MM.1S (cell line): ENCODE data around the gene UTS2R.

Experiments
- DNase-seq: peaks from one replicate; pipeline ENCODE4 v3.0.0-alpha.2; 2015
- H2AFZ ChIP-seq: fragments of 300-600 bp; sonication (generic); 2 replicates; pipeline ENCODE4 v1.6.0; 2016; ENCODE audit warnings: antibody characterized with exemption, low read length
- H3F3A ChIP-seq: fragments of 300-600 bp; sonication (generic); 2 replicates; pipeline ENCODE4 v1.6.1; 2016; ENCODE audit warnings: mild to moderate bottlenecking, antibody characterized with exemption, low read length, moderate library complexity, mixed read lengths; ENCODE audit not compliant: insufficient read depth
- H3K27ac ChIP-seq: fragments of 300-600 bp; sonication (generic); 2 replicates; pipeline ENCODE4 v1.5.1; 2016; ENCODE audit warnings: mild to moderate bottlenecking, low read length
- H3K27me3 ChIP-seq: fragments of 300-600 bp; sonication (generic); replicated peaks from 2 replicates; pipeline ENCODE4 v1.6.0; 2016; ENCODE audit warnings: low read length; ENCODE audit not compliant: insufficient read depth
- H3K36me3 ChIP-seq: fragments of 300-600 bp; sonication (generic); replicated peaks from 2 replicates; pipeline ENCODE4 v1.6.1; 2016; ENCODE audit warnings: mild to moderate bottlenecking, low read length, mixed read lengths; ENCODE audit not compliant: insufficient read depth
- H3K4me1 ChIP-seq: fragments of 300-600 bp; sonication (generic); 2 replicates; pipeline ENCODE4 v1.6.1; 2016; ENCODE audit warnings: low read length, mixed read lengths
- H3K4me2 ChIP-seq: fragments of 300-600 bp; sonication (generic); 2 replicates; pipeline ENCODE4 v1.6.0; 2016; ENCODE audit warnings: low read depth, low read length
- H3K4me3 ChIP-seq: fragments of 300-600 bp; sonication (generic); 2 replicates; pipeline ENCODE4 v1.5.1; 2016; ENCODE audit warnings: low read length, mixed read lengths
- H3K79me2 ChIP-seq: fragments of 300-600 bp; sonication (generic); 2 replicates; pipeline ENCODE4 v1.6.1; 2016; ENCODE audit warnings: mixed run types, low read length, mixed read lengths
- H3K9ac ChIP-seq: fragments of 300-600 bp; sonication (generic); 2 replicates; pipeline ENCODE4 v1.6.1; 2016; ENCODE audit warnings: low read length, mixed read lengths
- H3K9me2 ChIP-seq: fragments of 300-600 bp; sonication (generic); replicated peaks from 2 replicates; pipeline ENCODE4 v1.6.1; 2016; ENCODE audit warnings: mild to moderate bottlenecking, low read length, mixed read lengths; ENCODE audit not compliant: insufficient read depth
- H3K9me3 ChIP-seq: fragments of 300-600 bp; sonication (generic); replicated peaks from 2 replicates; pipeline ENCODE4 v1.6.1; 2016; ENCODE audit warnings: mild to moderate bottlenecking, low read length, mixed read lengths; ENCODE audit not compliant: insufficient read depth
- H4K20me1 ChIP-seq: fragments of 300-600 bp; sonication (generic); 2 replicates; pipeline ENCODE4 v1.6.1; 2016; ENCODE audit warnings: mild to moderate bottlenecking, low read length, moderate library complexity, mixed read lengths; ENCODE audit not compliant: insufficient read depth
- CTCF ChIP-seq: fragments of 300-600 bp; sonication (generic); IDR thresholded peaks from 2 replicates; pipeline ENCODE4 v1.5.1; 2016; ENCODE audit warnings: antibody characterized with exemption, low read length, mixed read lengths
- EZH2 ChIP-seq: fragments of 300-600 bp; sonication (generic); optimal IDR thresholded peaks from 2 replicates; pipeline ENCODE3; 2017; ENCODE audit warnings: low read depth, mild to moderate bottlenecking, antibody characterized with exemption, low read length, mixed read lengths
- EZH2phosphoT487 ChIP-seq: fragments of 300-600 bp; sonication (generic); IDR thresholded peaks from 2 replicates; pipeline ENCODE4 v1.6.1; 2018; ENCODE audit warnings: antibody characterized with exemption, low read length

UTS2R gene

GRCh38 chr17:82339634-82340580 lies 31.7 kb upstream of the UTS2R start:
- Histone ChIP-seq H2AFZ (no peak overlapping the region), H3K36me3 (no peaks in the 10 kb centered on the region), H3K9ac (no peak overlapping the region), H3K9me3 (no peaks in the 10 kb centered on the region), H3K4me2 (no peak overlapping the region), H3K9me2 (no peaks in the 10 kb centered on the region), H3K4me1 (peaks cover 5% of the 10 kb centered on the region; the same call in 1 of the 2 replicates), H3K27ac (no peak overlapping the region), H4K20me1 (no peaks in the 10 kb centered on the region), H3K79me2 (no peaks in the 10 kb centered on the region), H3K4me3 (no peak overlapping the region), H3K27me3 (no peaks in the 10 kb centered on the region), H3F3A (peaks cover 13% of the 10 kb centered on the region)
- no peak for TF ChIP-seq EZH2
- TF ChIP-seq CTCF: no peak
- no peak for TF ChIP-seq EZH2phosphoT487
- DNase-seq: no peak

- no peaks in the 10 kb centered on the region for H3F3A ChIP-seq
- no peaks in the 10 kb centered on the region for H3K9me3 ChIP-seq
- H3K79me2 ChIP-seq: no peaks in the 10 kb centered on the region
- no peak overlapping the region for H3K9ac ChIP-seq
- H3K27ac ChIP-seq: no peak overlapping the region
- H3K4me2 ChIP-seq: no peak overlapping the region
- no peak overlapping the region for H2AFZ ChIP-seq
- no peak for TF ChIP-seq CTCF
- TF ChIP-seq EZH2phosphoT487: no peak
- TF ChIP-seq EZH2: no peak
- no peak overlapping the region for H3K4me3 ChIP-seq
- no peaks in the 10 kb centered on the region for H3K4me1 ChIP-seq
- no peaks in the 10 kb centered on the region for H4K20me1 ChIP-seq
- no peaks in the 10 kb centered on the region for H3K36me3 ChIP-seq
- no peaks in the 10 kb centered on the region for H3K9me2 ChIP-seq
- no peaks in the 10 kb centered on the region for H3K27me3 ChIP-seq
- DNase-seq: no peak
Observed at GRCh38 chr17:82342361-82343079, 29.0 kb upstream of the UTS2R start.

- no peak for TF ChIP-seq EZH2phosphoT487
- TF ChIP-seq CTCF: no peak
- no peak for TF ChIP-seq EZH2
- Histone ChIP-seq H3K9ac (no peak overlapping the region), H3K9me2 (no peaks in the 10 kb centered on the region), H3K4me1 (no peaks in the 10 kb centered on the region), H3K9me3 (no peaks in the 10 kb centered on the region), H3K27ac (no peak overlapping the region), H3K79me2 (no peaks in the 10 kb centered on the region), H3K4me3 (no peak overlapping the region), H3K36me3 (no peaks in the 10 kb centered on the region), H3F3A (no peaks in the 10 kb centered on the region), H3K27me3 (no peaks in the 10 kb centered on the region), H2AFZ (no peak overlapping the region), H3K4me2 (no peak overlapping the region), H4K20me1 (no peaks in the 10 kb centered on the region)
- DNase-seq: no peak
Observed at GRCh38 chr17:82343560-82343959, 28.0 kb upstream of the UTS2R start.
